ENCODE results near the gene PLXNA2.

Gene PLXNA2

GRCh38 chr1:208118306-208118705 lies 125.9 kb downstream of the PLXNA2 start:
- H4K20me1 ChIP-seq (ENCODE audit: insufficient read depth, low read length), result no peaks in the 10 kb centered on the region
- H2AFZ ChIP-seq (ENCODE audit: low read depth, low read length), result no peak overlapping the region
- H3K27ac ChIP-seq (ENCODE audit: low read length), result no peak overlapping the region
- H3K79me2 ChIP-seq (ENCODE audit: low read length), result no peaks in the 10 kb centered on the region
- H3K9ac ChIP-seq (ENCODE audit: low read length), result no peak overlapping the region
- no peaks in the 10 kb centered on the region for H3K36me3 ChIP-seq (replicated peaks; ENCODE audit: low read depth, low read length)
- H3K4me3 ChIP-seq (ENCODE audit: low read length), result no peak overlapping the region
- no peaks in the 10 kb centered on the region for H3K9me3 ChIP-seq (ENCODE audit: insufficient read depth, low read length)
- H3K4me2 ChIP-seq (ENCODE audit: low read length), result no peak overlapping the region
- no peaks in the 10 kb centered on the region for H3K27me3 ChIP-seq (ENCODE audit: low read depth, low read length)
- H3K4me1 ChIP-seq (ENCODE audit: low read length), result no peaks in the 10 kb centered on the region
- TF ChIP-seq CTCF (IDR thresholded peaks at IDR 0.05; ENCODE audit: low read depth, low read length) (no peak), EZH2phosphoT487 (IDR thresholded peaks at IDR 0.05; ENCODE audit: low read depth) (no peak)

GRCh38 chr1:208117826-208118225 lies 126.4 kb downstream of the PLXNA2 start:
- Histone ChIP-seq H2AFZ (ENCODE audit: low read depth, low read length) (no peak overlapping the region), H3K9ac (ENCODE audit: low read length) (no peak overlapping the region), H4K20me1 (ENCODE audit: insufficient read depth, low read length) (no peaks in the 10 kb centered on the region), H3K79me2 (ENCODE audit: low read length) (no peaks in the 10 kb centered on the region), H3K9me3 (ENCODE audit: insufficient read depth, low read length) (no peaks in the 10 kb centered on the region), H3K27ac (ENCODE audit: low read length) (no peak overlapping the region), H3K27me3 (ENCODE audit: low read depth, low read length) (no peaks in the 10 kb centered on the region), H3K36me3 (replicated peaks; ENCODE audit: low read depth, low read length) (no peaks in the 10 kb centered on the region), H3K4me1 (ENCODE audit: low read length) (no peaks in the 10 kb centered on the region), H3K4me3 (ENCODE audit: low read length) (no peak overlapping the region), H3K4me2 (ENCODE audit: low read length) (no peak overlapping the region)
- no peak for TF ChIP-seq CTCF (IDR thresholded peaks at IDR 0.05; ENCODE audit: low read depth, low read length)
- TF ChIP-seq EZH2phosphoT487 (IDR thresholded peaks at IDR 0.05; ENCODE audit: low read depth), result no peak

GRCh38 chr1:208117409-208117808 lies 126.8 kb downstream of the PLXNA2 start:
- Histone ChIP-seq H3K27ac (ENCODE audit: low read length) (no peak overlapping the region), H3K27me3 (ENCODE audit: low read depth, low read length) (no peaks in the 10 kb centered on the region), H3K9me3 (ENCODE audit: insufficient read depth, low read length) (no peaks in the 10 kb centered on the region), H3K79me2 (ENCODE audit: low read length) (no peaks in the 10 kb centered on the region), H3K4me3 (ENCODE audit: low read length) (no peak overlapping the region), H4K20me1 (ENCODE audit: insufficient read depth, low read length) (no peaks in the 10 kb centered on the region), H3K4me1 (ENCODE audit: low read length) (no peaks in the 10 kb centered on the region), H3K9ac (ENCODE audit: low read length) (no peak overlapping the region), H2AFZ (ENCODE audit: low read depth, low read length) (no peak overlapping the region), H3K36me3 (replicated peaks; ENCODE audit: low read depth, low read length) (no peaks in the 10 kb centered on the region), H3K4me2 (ENCODE audit: low read length) (no peak overlapping the region)
- TF ChIP-seq EZH2phosphoT487 (IDR thresholded peaks at IDR 0.05; ENCODE audit: low read depth) (no peak), CTCF (IDR thresholded peaks at IDR 0.05; ENCODE audit: low read depth, low read length) (no peak)

GRCh38 chr1:208115924-208116640 lies 128.1 kb downstream of the PLXNA2 start:
- Histone ChIP-seq H4K20me1 (ENCODE audit: insufficient read depth, low read length) (no peaks in the 10 kb centered on the region), H3K27ac (ENCODE audit: low read length) (no peak overlapping the region), H3K9ac (ENCODE audit: low read length) (no peak overlapping the region), H2AFZ (ENCODE audit: low read depth, low read length) (no peak overlapping the region), H3K9me3 (ENCODE audit: insufficient read depth, low read length) (no peaks in the 10 kb centered on the region), H3K4me1 (ENCODE audit: low read length) (no peaks in the 10 kb centered on the region), H3K4me2 (ENCODE audit: low read length) (no peak overlapping the region), H3K27me3 (ENCODE audit: low read depth, low read length) (no peaks in the 10 kb centered on the region), H3K36me3 (replicated peaks; ENCODE audit: low read depth, low read length) (no peaks in the 10 kb centered on the region), H3K4me3 (ENCODE audit: low read length) (no peak overlapping the region), H3K79me2 (ENCODE audit: low read length) (no peaks in the 10 kb centered on the region)
- no peak for TF ChIP-seq EZH2phosphoT487 (IDR thresholded peaks at IDR 0.05; ENCODE audit: low read depth)
- TF ChIP-seq CTCF (IDR thresholded peaks at IDR 0.05; ENCODE audit: low read depth, low read length), result no peak
